Sigmoid colon (tissue), 4 donors: ENCODE measurements around the gene EVA1C.
"Not testable (repeated sequence)": the region's sequence is repeated elsewhere in the genome, so short reads cannot be mapped to it uniquely, and the experiment has no call there.

Experiments used
- CTCF ChIP-seq, 4 experiments: fragments of 450-650 bp in 3 of 4; fragments of 200-600 bp in 1 of 4; IDR thresholded peaks; one replicate each; pipeline ENCODE4 v1.5.1; 2016 to 2019; ENCODE audit warnings: antibody characterized with exemption in 4 of 4, mild to moderate bottlenecking in 3 of 4, moderate library complexity in 2 of 4
- EP300 ChIP-seq, 4 donors: sonication (generic); formaldehyde crosslinking; IDR thresholded peaks; one replicate each; pipeline ENCODE4 v1.6.1; 2017; ENCODE audit warnings: antibody characterized with exemption in 4 of 4

DNA sequence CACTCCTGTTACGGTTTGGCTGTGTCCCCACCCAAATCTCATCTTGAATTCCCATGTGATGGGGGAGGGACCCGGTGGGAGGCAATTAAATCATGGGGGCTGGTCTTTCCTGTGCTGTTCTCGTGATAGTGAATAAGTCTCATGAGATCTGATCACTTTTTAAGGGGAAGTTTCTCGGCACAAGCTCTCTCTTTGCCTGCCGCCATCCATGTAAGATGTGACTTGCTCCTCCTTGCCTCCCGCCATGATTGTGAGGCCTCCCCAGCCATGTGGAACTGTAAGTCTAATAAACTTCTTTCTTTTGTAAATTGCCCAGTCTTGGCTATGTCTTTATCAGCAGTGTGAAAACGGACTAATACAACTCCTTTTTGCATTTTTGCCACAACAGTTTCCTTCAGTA is 118.3 kb downstream of the EVA1C start:
- not testable (repeated sequence) for TF ChIP-seq CTCF, EP300 (IDR thresholded peaks at IDR 0.05)
